ENCODE measurements around the gene CATSPER3.
A peak's percentile ranks its signal among the peaks of the same experiment; 100 is the strongest.

Gene CATSPER3

GRCh38 chr5:135026645-135027265 lies 59.0 kb downstream of the CATSPER3 start:
- in situ Hi-C loops (cut with MboI; ENCODE audit: low pct_unique_long_range_greater_than_20kb, low sequenced_read_pairs) = no loop called here
- DNase-seq = no peak

- in situ Hi-C loops (cut with MboI; ENCODE audit: low pct_unique_long_range_greater_than_20kb, low sequenced_read_pairs) = no loop called here
- DNase-seq = no peak
Measured at GRCh38 chr5:135027266-135027696, 59.6 kb downstream of the CATSPER3 start.

DNA sequence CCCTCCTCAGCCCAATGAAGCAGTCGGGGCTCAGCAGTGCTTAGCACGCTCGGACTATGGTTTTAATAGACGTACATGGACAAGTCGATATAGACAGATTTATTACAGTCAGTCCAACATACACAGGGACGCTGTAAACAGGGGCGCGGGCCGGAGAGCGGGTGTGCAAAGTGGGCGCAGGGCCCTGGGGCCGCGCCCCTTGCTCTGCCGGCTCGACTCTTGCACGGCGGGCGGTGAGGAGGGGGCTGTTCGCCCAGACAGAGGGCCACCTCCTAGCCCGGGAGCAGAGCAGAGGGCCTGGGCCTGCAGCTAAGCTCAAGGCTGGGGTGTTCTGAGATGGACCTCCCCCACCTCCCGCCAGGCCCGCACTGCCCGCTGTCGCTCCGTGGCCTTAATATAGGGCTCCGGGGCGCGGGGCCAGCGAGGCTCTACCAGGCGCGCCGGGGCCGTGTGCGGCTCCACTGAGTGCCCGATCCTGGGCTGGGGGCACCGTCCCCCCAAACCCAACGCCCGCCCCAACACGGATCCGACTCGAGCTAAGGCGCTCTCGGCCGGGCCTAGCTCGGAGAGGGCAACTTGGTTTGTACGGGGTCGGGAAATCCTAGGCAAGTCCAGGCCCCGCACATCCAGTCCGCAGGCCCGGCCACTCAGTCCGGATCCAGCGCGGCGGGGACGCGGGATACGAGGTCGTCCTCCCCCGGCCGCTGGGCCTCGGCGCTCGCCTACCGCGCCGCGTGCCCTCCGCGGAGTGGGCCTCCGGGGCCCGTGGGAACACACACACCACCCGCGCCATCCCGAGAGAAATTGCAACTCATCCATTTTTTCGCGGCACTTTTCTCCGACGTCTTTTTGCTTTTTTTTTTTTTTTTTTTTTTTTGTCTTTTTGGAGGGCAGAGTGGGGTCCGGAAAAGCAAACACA lies 60.2 kb downstream of the CATSPER3 start:
- in situ Hi-C loops (cut with MboI; ENCODE audit: low pct_unique_long_range_greater_than_20kb, low sequenced_read_pairs) = no loop called here
- DNase-seq = no peak

- DNase-seq = no peak
- in situ Hi-C loops (cut with MboI; ENCODE audit: low pct_unique_long_range_greater_than_20kb, low sequenced_read_pairs) = no loop called here
Measured at GRCh38 chr5:135028791-135029476, 61.2 kb downstream of the CATSPER3 start.

DNA sequence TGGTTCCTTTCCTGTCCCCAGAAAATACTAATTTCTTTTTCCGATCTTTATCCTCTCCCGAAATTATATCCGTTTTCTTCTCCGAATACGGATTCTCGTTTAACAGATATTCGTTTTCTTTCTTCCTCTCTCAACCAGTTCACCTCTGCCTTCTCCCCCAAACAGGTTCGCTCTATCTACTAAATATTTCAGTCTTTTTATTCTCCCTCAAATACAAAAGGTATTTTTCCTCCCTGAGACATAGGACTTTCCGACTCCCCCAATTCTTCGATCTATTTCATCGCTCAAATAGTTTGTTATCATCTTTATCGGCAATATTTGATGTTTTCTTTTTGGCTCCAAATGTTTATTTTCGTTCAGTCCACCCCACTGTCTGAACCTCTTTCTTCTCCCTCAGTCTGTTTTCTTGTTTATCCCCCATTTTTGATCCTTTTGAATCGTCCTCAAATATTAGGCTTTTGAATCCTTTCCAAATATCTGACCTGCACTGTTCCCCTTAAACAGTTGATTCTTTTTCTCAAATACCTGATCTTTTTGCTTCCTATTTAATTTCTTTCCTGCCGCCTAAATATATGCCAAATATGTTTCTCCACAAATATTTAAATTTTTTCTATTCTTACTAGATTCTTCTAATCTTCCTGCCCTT lies 61.9 kb downstream of the CATSPER3 start:
- DNase-seq = no peak
- in situ Hi-C loops (cut with MboI; ENCODE audit: low pct_unique_long_range_greater_than_20kb, low sequenced_read_pairs) = no loop called here

- in situ Hi-C loops (cut with MboI; ENCODE audit: low pct_unique_long_range_greater_than_20kb, low sequenced_read_pairs) = no loop called here
- DNase-seq = no peak
Measured at GRCh38 chr5:135030123-135030955, 62.6 kb downstream of the CATSPER3 start.

- in situ Hi-C loops (cut with MboI; ENCODE audit: low pct_unique_long_range_greater_than_20kb, low sequenced_read_pairs) = no loop called here
- DNase-seq = no peak
Measured at GRCh38 chr5:135030956-135031812, 63.5 kb downstream of the CATSPER3 start.

GRCh38 chr5:135031813-135032694 lies 64.3 kb downstream of the CATSPER3 start:
- in situ Hi-C loops (cut with MboI; ENCODE audit: low pct_unique_long_range_greater_than_20kb, low sequenced_read_pairs) = no loop called here
- DNase-seq = peak; percentile 17

DNA sequence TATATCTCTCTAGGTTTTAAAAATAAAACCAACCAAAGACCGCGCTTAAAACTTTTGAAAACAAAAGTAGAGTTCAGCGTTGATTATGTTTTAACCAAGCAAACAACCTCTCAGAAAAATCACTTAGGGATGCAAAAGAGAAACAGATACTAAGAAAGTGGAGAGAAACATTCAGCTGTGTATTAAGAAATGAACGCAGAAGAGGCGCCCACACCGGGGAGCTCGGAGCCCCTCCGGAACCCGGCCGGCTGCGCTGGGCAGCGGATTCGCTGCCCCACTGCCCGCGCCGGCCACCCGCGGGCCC lies 64.9 kb downstream of the CATSPER3 start:
- no peak for DNase-seq
- in situ Hi-C loops (cut with MboI; ENCODE audit: low pct_unique_long_range_greater_than_20kb, low sequenced_read_pairs) = no loop called here

- in situ Hi-C loops (cut with MboI; ENCODE audit: low pct_unique_long_range_greater_than_20kb, low sequenced_read_pairs) = no loop called here
- peak; percentile 57 for DNase-seq
Measured at GRCh38 chr5:135032999-135033861, 65.5 kb downstream of the CATSPER3 start.

DNA sequence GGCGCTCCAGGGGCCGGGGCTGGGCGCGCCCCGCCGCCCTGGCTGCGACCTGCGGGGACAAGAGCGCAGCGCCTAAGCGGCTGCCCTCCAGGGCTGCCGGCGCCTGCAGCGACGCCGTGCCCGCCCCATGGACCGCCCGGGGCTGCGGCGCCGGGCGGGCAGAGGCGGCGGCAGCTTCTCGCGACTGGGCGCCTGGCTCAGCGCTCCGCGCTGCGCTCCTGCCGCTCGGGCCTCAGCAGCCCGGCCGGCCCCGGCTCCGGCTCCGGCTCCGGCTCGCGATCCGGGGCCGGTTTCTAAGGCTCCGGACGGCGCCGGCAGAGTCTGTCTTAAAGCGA lies 66.2 kb downstream of the CATSPER3 start, which contains the start of gene PITX1:
Gene PITX1 (minus strand): TSS at position 328 of the 335 bp plus-strand sequence. CDS start 347 bp downstream, outside the sequence.
- in situ Hi-C loops (cut with MboI; ENCODE audit: low pct_unique_long_range_greater_than_20kb, low sequenced_read_pairs) = no loop called here

GRCh38 chr5:135034236-135034962 lies 66.7 kb downstream of the CATSPER3 start:
- in situ Hi-C loops (cut with MboI; ENCODE audit: low pct_unique_long_range_greater_than_20kb, low sequenced_read_pairs) = no loop called here
- DNase-seq = peak; percentile 33

More for the DNA sequence above, 66.2 kb downstream of the CATSPER3 start, which contains the start of gene PITX1:
- DNase-seq = peak; percentile 27

DNA sequence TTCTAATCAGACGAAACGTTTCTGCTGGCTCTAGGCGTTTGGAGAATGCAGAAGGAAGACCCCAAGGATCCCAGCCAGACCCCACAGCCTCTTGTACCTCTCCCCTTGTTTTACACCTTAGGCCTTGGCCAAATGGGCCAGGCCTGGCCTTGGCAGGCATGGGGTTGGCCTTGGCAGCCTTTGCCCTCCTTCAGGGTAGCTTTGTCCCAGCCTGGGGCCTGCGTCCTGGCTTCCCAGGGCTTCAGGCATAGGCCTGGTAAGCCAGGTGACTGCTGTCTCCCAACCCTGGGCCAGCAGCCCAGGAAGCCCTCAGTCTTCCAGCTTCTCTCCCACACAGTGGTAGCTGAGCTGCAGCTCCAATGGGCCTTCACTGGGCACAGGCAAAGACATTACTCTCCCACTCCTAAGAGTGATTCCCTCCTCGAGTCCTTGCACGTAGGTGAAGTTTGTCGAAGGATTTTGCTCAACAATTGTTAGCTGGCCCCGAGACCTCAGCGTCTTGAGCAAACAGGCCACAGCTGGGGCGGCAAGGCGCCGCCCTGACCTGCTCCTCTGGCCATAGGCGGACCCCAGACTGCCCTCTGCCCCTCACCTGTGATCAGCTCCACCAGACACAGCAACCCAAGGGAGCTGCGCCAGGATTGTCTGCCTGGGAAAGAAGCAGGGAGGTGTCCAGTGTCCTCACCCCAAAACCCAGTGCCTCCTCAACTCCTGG lies 67.4 kb downstream of the CATSPER3 start:
- DNase-seq = no peak
- in situ Hi-C loops (cut with MboI; ENCODE audit: low pct_unique_long_range_greater_than_20kb, low sequenced_read_pairs) = no loop called here

DNA sequence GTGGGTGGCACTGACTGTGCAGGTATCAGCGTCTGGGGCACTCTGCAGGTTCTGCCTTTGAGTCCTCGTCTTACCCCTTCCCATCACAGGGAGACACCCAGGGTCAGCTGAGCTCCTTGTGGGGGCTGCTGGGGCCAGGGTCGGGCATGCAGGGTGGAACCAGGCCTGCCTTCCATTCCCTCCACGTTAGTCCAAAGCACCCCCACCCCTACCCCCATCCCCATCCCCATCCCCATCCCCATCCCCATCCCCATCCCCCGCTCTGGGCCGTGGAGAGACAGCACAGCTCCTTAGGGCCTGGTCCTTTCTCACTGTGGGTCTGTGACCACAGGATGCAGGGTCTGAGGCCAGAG lies 67.9 kb downstream of the CATSPER3 start:
- in situ Hi-C loops (cut with MboI; ENCODE audit: low pct_unique_long_range_greater_than_20kb, low sequenced_read_pairs) = no loop called here
- DNase-seq = no peak

DNA sequence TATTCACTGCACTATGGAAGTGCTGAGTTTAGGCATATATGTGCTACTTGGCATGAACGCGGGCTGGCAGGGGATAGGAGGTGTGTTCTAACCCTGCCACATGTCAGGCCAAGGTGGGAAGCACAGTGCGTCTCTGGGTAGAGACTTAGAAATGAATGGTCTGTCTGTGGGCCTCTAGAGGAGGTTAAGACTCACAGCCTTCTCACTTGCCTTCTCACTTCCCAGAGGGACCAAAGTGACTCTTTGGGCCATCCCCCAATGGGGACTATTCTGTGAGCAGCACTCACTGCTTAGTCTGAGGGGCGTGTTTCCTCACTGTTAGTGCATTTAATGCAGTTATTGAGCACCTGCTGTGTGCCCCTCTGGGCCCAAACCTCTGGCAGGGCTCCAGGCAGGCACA lies 68.7 kb downstream of the CATSPER3 start:
- DNase-seq = no peak
- in situ Hi-C loops (cut with MboI; ENCODE audit: low pct_unique_long_range_greater_than_20kb, low sequenced_read_pairs) = no loop called here

Data from KBM-7 (cell line).